Occipital lobe (tissue), 2 donors: ENCODE results near the gene PTGES. TPM values are rescaled to one million over a fixed set of nuclear protein-coding genes. Genes with fewer than 3 reads are reported as not detected.
A peak's percentile ranks its signal among the peaks of the same experiment; 100 is the strongest.

Experiments used
- DNase-seq: peaks from one replicate; lab custom pipeline; 2025; lab: John Stamatoyannopoulos, UW
- total RNA-seq: library from RNA; depleted of rRNA; stranded (reverse); fragments of >200 nt; gene quantifications from one replicate; pipeline ENCODE4 v1.2.3, GENCODE V29; 2014

PTGES gene
- total RNA-seq, 1 donor from 2014 or later: 3.3 TPM

- DNase-seq: no peak
These were observed 6.6 kb downstream of the PTGES start for GRCh38 chr9:129746092-129746777.

- DNase-seq: no peak
These were observed 7.6 kb downstream of the PTGES start for GRCh38 chr9:129745200-129745599.

GRCh38 chr9:129740666-129741464 is 12.0 kb downstream of the PTGES start:
- no peak for DNase-seq

- DNase-seq: no peak
These were observed 12.7 kb downstream of the PTGES start for GRCh38 chr9:129740174-129740573.

- no peak for DNase-seq
These were observed 13.4 kb downstream of the PTGES start for GRCh38 chr9:129739432-129739831.

GRCh38 chr9:129737479-129738274 is 15.2 kb downstream of the PTGES start:
- peak; percentile 49 for DNase-seq

GRCh38 chr9:129736334-129736733 is 16.5 kb downstream of the PTGES start:
- no peak for DNase-seq

- no peak for DNase-seq
These were observed 17.3 kb downstream of the PTGES start for GRCh38 chr9:129735546-129735945.

GRCh38 chr9:129733632-129733953 is 19.2 kb downstream of the PTGES start:
- no peak for DNase-seq

- DNase-seq: no peak
These were observed 19.8 kb downstream of the PTGES start for GRCh38 chr9:129732946-129733631.

GRCh38 chr9:129732100-129732499 is 20.7 kb downstream of the PTGES start:
- DNase-seq: no peak

- DNase-seq: no peak
These were observed 21.3 kb downstream of the PTGES start for GRCh38 chr9:129731477-129732085.

- no peak for DNase-seq
These were observed 24.1 kb downstream of the PTGES start for GRCh38 chr9:129728744-129729143.

- DNase-seq: no peak
These were observed 26.3 kb downstream of the PTGES start for GRCh38 chr9:129726322-129727160.

- no peak for DNase-seq
These were observed 27.0 kb downstream of the PTGES start for GRCh38 chr9:129725795-129726251.

- DNase-seq: no peak
These were observed 28.2 kb downstream of the PTGES start for GRCh38 chr9:129724456-129725190.

- DNase-seq: no peak
These were observed 29.9 kb downstream of the PTGES start for GRCh38 chr9:129722913-129723312.

GRCh38 chr9:129720865-129721545 is 31.8 kb downstream of the PTGES start:
- no peak for DNase-seq
